Muscle of leg (tissue), 11 donors: ENCODE measurements around the gene IGFL4. TPM values are rescaled to one million over a fixed set of nuclear protein-coding genes. Genes with fewer than 3 reads are reported as not detected.

Experiments
- DNase-seq: peaks from one replicate; pipeline ENCODE4 v3.0.0; 2013
- H3K27ac ChIP-seq: one replicate; pipeline ENCODE4 v1.5.1; 2013; ENCODE audit warnings: mild to moderate bottlenecking, low read length, control low read depth
- H3K27me3 ChIP-seq: one replicate; pipeline ENCODE4 v1.6.1; 2013; ENCODE audit warnings: low read length; ENCODE audit not compliant: control insufficient read depth, insufficient read depth
- H3K36me3 ChIP-seq: one replicate; pipeline ENCODE4 v1.6.1; 2013; ENCODE audit warnings: low read length; ENCODE audit not compliant: control insufficient read depth, insufficient read depth
- H3K4me1 ChIP-seq: one replicate; pipeline ENCODE4 v1.6.1; 2013; ENCODE audit warnings: low read length; ENCODE audit not compliant: control insufficient read depth, insufficient read depth
- H3K4me3 ChIP-seq: one replicate; pipeline ENCODE4 v1.5.1; 2013; ENCODE audit warnings: low read length, control low read depth
- H3K9me3 ChIP-seq: replicated peaks from 2 replicates; pipeline ENCODE4 v1.6.1; 2013; ENCODE audit warnings: low read depth, low read length; ENCODE audit not compliant: control insufficient read depth
- WGBS: methylation state at CpG from one replicate; pipeline ENCODE4 v1.1.5; 2013; ENCODE audit warnings: missing lambda C conversion rate; ENCODE audit not compliant: insufficient coverage; 5-methylcytosine and 5-hydroxymethylcytosine counted together
- polyA plus RNA-seq, 8 donors: library from polyadenylated mRNA; unstranded; fragments of 120-200 nt; gene quantifications; one replicate each; pipeline versions ENCODE4 v1.2.1 to v1.2.3, GENCODE V29; 2013; ENCODE audit warnings: inconsistent platforms in 1 of 8, low replicate concordance in 1 of 8; ENCODE audit not compliant: insufficient read length in 8 of 8, insufficient read depth in 1 of 8
- total RNA-seq: library from RNA; stranded (reverse); fragments of 120-200 nt; gene quantifications from one replicate; pipeline ENCODE4 v1.2.4, GENCODE V29; 2013

The IGFL4 gene
- total and polyA plus RNA-seq, 9 donors = 1.2 to 11.3 (median 2.4) TPM

- peaks cover 26% of the 10 kb centered on the region for H3K4me1 ChIP-seq
- 5% methylated on average over 12 of the region's 13 CpGs for WGBS
- no peak for DNase-seq
- H3K27me3 ChIP-seq = peaks cover 20% of the 10 kb centered on the region
- peaks cover 3% of the 10 kb centered on the region for H3K36me3 ChIP-seq
- H3K27ac ChIP-seq = peak overlapping the region; percentile 70
- H3K9me3 ChIP-seq = no peaks in the 10 kb centered on the region
- peak overlapping the region; percentile 87 for H3K4me3 ChIP-seq
Observed at GRCh38 chr19:45995715-45996385, 45.0 kb downstream of the IGFL4 start.

- H3K4me1 ChIP-seq = peaks cover 20% of the 10 kb centered on the region
- H3K36me3 ChIP-seq = peaks cover 3% of the 10 kb centered on the region
- peak; percentile 100 for DNase-seq
- H3K27ac ChIP-seq = peak within 1 kb of the TSS; percentile 70
- H3K9me3 ChIP-seq = no peaks in the 10 kb centered on the region
- 0% methylated on average over 25 of the region's 34 CpGs for WGBS
- H3K27me3 ChIP-seq = peaks cover 13% of the 10 kb centered on the region
- H3K4me3 ChIP-seq = peak within 1 kb of the TSS; percentile 87
Observed at GRCh38 chr19:45994998-45995714, 45.6 kb downstream of the IGFL4 start, which contains the start of gene CCDC61. Gene CCDC61 (plus strand): TSS chr19:45995467. CDS start chr19:46003019, 7,552 bp downstream.

- no peak overlapping the region for H3K27ac ChIP-seq
- H3K4me1 ChIP-seq = peaks cover 14% of the 10 kb centered on the region
- 0% methylated on average over 5 of the region's 8 CpGs for WGBS
Observed at GRCh38 chr19:45994456-45994997, 46.3 kb downstream of the IGFL4 start.

GRCh38 chr19:45990113-45990728, 50.6 kb downstream of the IGFL4 start:
- WGBS = 80% methylated on average over 11 of the region's 12 CpGs

More at GRCh38 chr19:45994456-45994997, 46.3 kb downstream of the IGFL4 start:
- Histone ChIP-seq H3K4me3 (peak overlapping the region; percentile 60), H3K9me3 (no peaks in the 10 kb centered on the region), H3K27me3 (peaks cover 7% of the 10 kb centered on the region), H3K36me3 (peaks cover 3% of the 10 kb centered on the region)
- no peak for DNase-seq

More at GRCh38 chr19:45990113-45990728, 50.6 kb downstream of the IGFL4 start:
- Histone ChIP-seq H3K4me1 (peaks cover 4% of the 10 kb centered on the region), H3K9me3 (no peaks in the 10 kb centered on the region), H3K27ac (no peak overlapping the region), H3K27me3 (peaks cover 5% of the 10 kb centered on the region), H3K4me3 (no peak overlapping the region), H3K36me3 (no peaks in the 10 kb centered on the region)
- no peak for DNase-seq

Other genes starting within 250 kb of the IGFL4 start
- gene DMWD, start 248.2 kb downstream of the IGFL4 start, total RNA-seq = 29.1 TPM
- 10 to 100 TPM; 32.6 to 57.1 (median 45.0) TPM for gene DMWD, start 248.2 kb downstream of the IGFL4 start, polyA plus RNA-seq
- gene RSPH6A, start 225.7 kb downstream of the IGFL4 start, total RNA-seq = 0.09 TPM
- gene RSPH6A, start 225.7 kb downstream of the IGFL4 start, polyA plus RNA-seq = under 1 TPM in 2 of 8 donors, not detected in 6; 0.05 to 0.11 TPM
- 25.8 TPM for gene SYMPK, start 177.9 kb downstream of the IGFL4 start, total RNA-seq
- gene SYMPK, start 177.9 kb downstream of the IGFL4 start, polyA plus RNA-seq = 10 to 100 TPM; 32.5 to 44.0 (median 38.8) TPM
- gene FOXA3, start 176.7 kb downstream of the IGFL4 start, total RNA-seq = not detected
- gene FOXA3, start 176.7 kb downstream of the IGFL4 start, polyA plus RNA-seq = under 1 TPM in 3 of 8 donors, not detected in 5; 0.09 to 0.41 (median 0.12) TPM
- 17.5 TPM for gene IRF2BP1, start 154.9 kb downstream of the IGFL4 start, total RNA-seq
- gene IRF2BP1, start 154.9 kb downstream of the IGFL4 start, polyA plus RNA-seq = 10 to 100 TPM; 16.4 to 21.8 (median 19.4) TPM
- 1.3 TPM for gene MYPOP, start 138.4 kb downstream of the IGFL4 start, total RNA-seq
- 1 to 10 TPM; 3.4 to 5.5 (median 4.2) TPM for gene MYPOP, start 138.4 kb downstream of the IGFL4 start, polyA plus RNA-seq
- gene NANOS2, start 126.2 kb downstream of the IGFL4 start, total RNA-seq = not detected
- not detected for gene NANOS2, start 126.2 kb downstream of the IGFL4 start, polyA plus RNA-seq
- 0.98 TPM for gene NOVA2, start 67.1 kb downstream of the IGFL4 start, total RNA-seq
- 1 to 10 TPM; 2.6 to 5.3 (median 3.9) TPM for gene NOVA2, start 67.1 kb downstream of the IGFL4 start, polyA plus RNA-seq
- gene CCDC61, start 45.5 kb downstream of the IGFL4 start, total RNA-seq = 6.1 TPM
- gene CCDC61, start 45.5 kb downstream of the IGFL4 start, polyA plus RNA-seq = 1 to 10 TPM; 6.2 to 9.0 (median 7.0) TPM
- 0.27 TPM for gene PGLYRP1, start 17.9 kb downstream of the IGFL4 start, total RNA-seq
- gene PGLYRP1, start 17.9 kb downstream of the IGFL4 start, polyA plus RNA-seq = 1 to 10 TPM in 2 of 8 donors, under 1 TPM in 6; 0.60 to 2.3 (median 0.66) TPM
- not detected for gene IGFL3, start 83.7 kb upstream of the IGFL4 start, total RNA-seq
- gene IGFL3, start 83.7 kb upstream of the IGFL4 start, polyA plus RNA-seq = not detected
- 0.09 TPM for gene IGFL2, start 107.2 kb upstream of the IGFL4 start, total RNA-seq
- gene IGFL2, start 107.2 kb upstream of the IGFL4 start, polyA plus RNA-seq = 10 to 100 TPM in 1 of 8 donors, under 1 TPM in 2, not detected in 5; 0.15 to 11.4 (median 0.51) TPM
- gene IGFL1, start 188.7 kb upstream of the IGFL4 start, total RNA-seq = not detected
- 1 to 10 TPM in 1 of 8 donors, under 1 TPM in 1, not detected in 6; 0.43 to 1.3 TPM for gene IGFL1, start 188.7 kb upstream of the IGFL4 start, polyA plus RNA-seq